Peyer's patch (tissue), 4 donors: ENCODE measurements around the gene NPBWR2.

Source experiments
- CTCF ChIP-seq, 6 experiments: fragments of 450-650 bp in 4 of 6; fragments of 200-600 bp in 2 of 6; sonication (generic) in 1 of 6; IDR thresholded peaks; one replicate each; pipeline ENCODE4 v1.5.1; 2017 to 2019; ENCODE audit warnings: antibody characterized with exemption in 6 of 6, mild to moderate bottlenecking in 3 of 6, moderate library complexity in 1 of 6
- POLR2A ChIP-seq, 2 donors: fragments of 450-650 bp; IDR thresholded peaks; one replicate each; pipeline ENCODE4 v1.5.1; 2017; ENCODE audit warnings: antibody characterized with exemption in 2 of 2, mild to moderate bottlenecking in 2 of 2, moderate library complexity in 2 of 2

GRCh38 chr20:64084685-64085152 lies 22.6 kb downstream of the NPBWR2 start:
- TF ChIP-seq CTCF (IDR thresholded peaks at IDR 0.05) (no peak), POLR2A (IDR thresholded peaks at IDR 0.05) (no peak)
